ENCODE data around the gene ONECUT3. TPM values are rescaled to one million over a fixed set of nuclear protein-coding genes. Genes with fewer than 3 reads are reported as not detected.

Gene ONECUT3
- total RNA-seq, 1 experiment from 2014 or later: 0.02 TPM

DNA sequence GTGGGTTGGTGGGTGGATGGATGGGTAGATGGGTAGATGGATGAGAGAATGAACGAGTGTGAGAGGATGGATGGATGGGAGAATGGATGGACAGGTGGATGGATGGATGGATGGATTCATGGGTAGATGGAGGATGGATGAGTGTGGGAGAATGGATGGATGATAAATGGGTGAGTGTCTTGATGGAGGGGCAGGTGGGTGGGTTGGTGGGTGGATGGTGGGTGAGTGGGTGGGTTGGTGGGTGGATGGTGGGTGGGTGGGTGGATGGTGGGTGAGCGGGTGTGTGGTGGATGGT, 35.4 kb upstream of the ONECUT3 start:
- Mint-ChIP-seq H3K27ac (ENCODE audit: low read depth, unreplicated experiment) (no peak overlapping the region), H3K4me3 (ENCODE audit: unreplicated experiment) (no peak overlapping the region), H3K4me1 (ENCODE audit: insufficient read depth, unreplicated experiment) (no peaks in the 10 kb centered on the region), H3K36me3 (ENCODE audit: insufficient read depth, unreplicated experiment) (no peaks in the 10 kb centered on the region), H3K9me3 (ENCODE audit: unreplicated experiment) (peaks cover 16% of the 10 kb centered on the region), H3K27me3 (ENCODE audit: insufficient read depth, unreplicated experiment) (peaks cover 23% of the 10 kb centered on the region)
- no TSS peak for BruUV-seq (replicated peaks)
- DNase-seq (ENCODE audit: unreplicated experiment): no peak
- ChIA-PET POLR2A (no interaction called here), CTCF (no interaction called here)
- intact Hi-C loops (cut with micrococcal nuclease): no loop called here
- TF ChIP-seq, protein P1, sequence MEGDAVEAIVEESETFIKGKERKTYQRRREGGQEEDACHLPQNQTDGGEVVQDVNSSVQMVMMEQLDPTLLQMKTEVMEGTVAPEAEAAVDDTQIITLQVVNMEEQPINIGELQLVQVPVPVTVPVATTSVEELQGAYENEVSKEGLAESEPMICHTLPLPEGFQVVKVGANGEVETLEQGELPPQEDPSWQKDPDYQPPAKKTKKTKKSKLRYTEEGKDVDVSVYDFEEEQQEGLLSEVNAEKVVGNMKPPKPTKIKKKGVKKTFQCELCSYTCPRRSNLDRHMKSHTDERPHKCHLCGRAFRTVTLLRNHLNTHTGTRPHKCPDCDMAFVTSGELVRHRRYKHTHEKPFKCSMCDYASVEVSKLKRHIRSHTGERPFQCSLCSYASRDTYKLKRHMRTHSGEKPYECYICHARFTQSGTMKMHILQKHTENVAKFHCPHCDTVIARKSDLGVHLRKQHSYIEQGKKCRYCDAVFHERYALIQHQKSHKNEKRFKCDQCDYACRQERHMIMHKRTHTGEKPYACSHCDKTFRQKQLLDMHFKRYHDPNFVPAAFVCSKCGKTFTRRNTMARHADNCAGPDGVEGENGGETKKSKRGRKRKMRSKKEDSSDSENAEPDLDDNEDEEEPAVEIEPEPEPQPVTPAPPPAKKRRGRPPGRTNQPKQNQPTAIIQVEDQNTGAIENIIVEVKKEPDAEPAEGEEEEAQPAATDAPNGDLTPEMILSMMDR (IDR thresholded peaks at IDR 0.05; ENCODE audit: unreplicated experiment): no peak

DNA sequence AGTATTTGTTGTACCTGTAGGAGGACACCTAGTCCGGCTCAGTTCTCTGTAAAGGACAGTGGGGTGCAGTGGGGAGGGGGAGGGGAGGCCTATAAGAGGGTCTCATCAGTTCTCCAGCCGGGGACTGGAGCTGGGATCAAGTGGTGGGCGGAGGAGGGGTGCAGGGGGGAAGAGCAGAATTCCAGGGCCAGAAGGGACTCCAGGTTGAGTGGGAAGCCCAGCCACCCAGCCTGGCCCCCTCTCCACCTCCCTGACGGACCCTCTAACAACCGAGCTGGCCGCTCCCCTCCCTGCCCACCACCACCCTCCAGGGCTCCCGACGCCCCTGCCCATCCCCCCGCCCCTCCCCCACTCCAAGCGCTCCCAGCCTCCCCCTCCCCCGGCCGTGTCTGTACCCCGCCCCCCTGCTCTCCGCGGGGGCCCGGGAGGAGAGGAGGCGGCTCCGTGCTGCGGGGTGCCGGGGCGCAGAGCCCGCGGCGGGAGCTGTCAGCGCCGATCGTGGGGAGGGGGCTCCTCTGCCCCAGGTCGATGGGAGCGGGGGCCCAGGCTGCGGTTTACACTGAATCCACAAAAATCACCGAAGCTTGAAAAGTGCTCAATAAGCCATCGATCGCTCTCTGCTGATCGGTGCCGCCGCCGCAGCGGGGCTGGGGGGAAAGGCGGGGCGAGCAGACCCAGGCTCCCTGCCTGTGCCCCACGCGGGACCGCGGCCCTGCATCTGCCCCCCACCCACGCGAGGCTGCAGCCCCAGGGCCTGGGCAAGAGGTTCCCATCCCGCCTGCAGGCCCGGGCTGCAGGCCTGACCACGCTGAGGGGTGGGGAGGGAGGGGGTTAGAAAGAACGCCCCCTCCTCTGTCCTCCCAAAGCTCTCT, 34.6 kb upstream of the ONECUT3 start:
- CTCF ChIA-PET: no interaction called here
- Mint-ChIP-seq H3K27ac (ENCODE audit: low read depth, unreplicated experiment) (no peak overlapping the region), H3K4me1 (ENCODE audit: insufficient read depth, unreplicated experiment) (no peaks in the 10 kb centered on the region), H3K4me3 (ENCODE audit: unreplicated experiment) (no peak overlapping the region), H3K27me3 (ENCODE audit: insufficient read depth, unreplicated experiment) (peaks cover 23% of the 10 kb centered on the region), H3K36me3 (ENCODE audit: insufficient read depth, unreplicated experiment) (no peaks in the 10 kb centered on the region), H3K9me3 (ENCODE audit: unreplicated experiment) (peaks cover 16% of the 10 kb centered on the region)
- POLR2A ChIA-PET: no interaction called here
- DNase-seq (ENCODE audit: unreplicated experiment): no peak
- BruUV-seq (replicated peaks): no TSS peak
- TF ChIP-seq, protein P1 (IDR thresholded peaks at IDR 0.05; ENCODE audit: unreplicated experiment): no peak
- intact Hi-C loops (cut with micrococcal nuclease): no loop called here

DNA sequence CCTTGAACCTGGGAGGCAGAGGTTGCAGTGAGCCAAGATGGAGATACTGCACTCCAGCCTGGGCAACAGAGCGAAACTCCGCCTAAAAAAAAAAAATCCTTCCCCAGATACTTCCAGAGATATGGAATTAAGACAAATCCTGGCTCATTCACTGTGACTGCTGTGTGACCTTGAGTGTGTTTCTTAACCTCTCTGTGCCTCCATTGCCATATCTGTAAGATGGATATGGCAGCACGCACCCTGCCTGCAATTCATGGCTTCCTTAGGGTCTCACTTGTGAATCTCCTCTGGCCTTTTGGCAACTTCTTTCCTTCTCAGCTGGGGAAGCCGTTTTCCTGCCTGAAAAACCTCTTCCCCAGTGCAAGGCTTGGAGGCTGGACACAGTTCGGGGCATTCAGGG, 33.8 kb upstream of the ONECUT3 start:
- peaks cover 16% of the 10 kb centered on the region for H3K9me3 Mint-ChIP-seq (ENCODE audit: unreplicated experiment)
- H3K4me1 Mint-ChIP-seq (ENCODE audit: insufficient read depth, unreplicated experiment): no peaks in the 10 kb centered on the region
- no TSS peak for BruUV-seq (replicated peaks)
- TF ChIP-seq, protein P1 (IDR thresholded peaks at IDR 0.05; ENCODE audit: unreplicated experiment): no peak
- DNase-seq (ENCODE audit: unreplicated experiment): no peak
- no peak overlapping the region for H3K27ac Mint-ChIP-seq (ENCODE audit: low read depth, unreplicated experiment)
- H3K36me3 Mint-ChIP-seq (ENCODE audit: insufficient read depth, unreplicated experiment): no peaks in the 10 kb centered on the region
- H3K27me3 Mint-ChIP-seq (ENCODE audit: insufficient read depth, unreplicated experiment): peaks cover 23% of the 10 kb centered on the region
- intact Hi-C loops (cut with micrococcal nuclease): no loop called here
- H3K4me3 Mint-ChIP-seq (ENCODE audit: unreplicated experiment): no peak overlapping the region
- CTCF ChIA-PET: no interaction called here
- POLR2A ChIA-PET: no interaction called here

DNA sequence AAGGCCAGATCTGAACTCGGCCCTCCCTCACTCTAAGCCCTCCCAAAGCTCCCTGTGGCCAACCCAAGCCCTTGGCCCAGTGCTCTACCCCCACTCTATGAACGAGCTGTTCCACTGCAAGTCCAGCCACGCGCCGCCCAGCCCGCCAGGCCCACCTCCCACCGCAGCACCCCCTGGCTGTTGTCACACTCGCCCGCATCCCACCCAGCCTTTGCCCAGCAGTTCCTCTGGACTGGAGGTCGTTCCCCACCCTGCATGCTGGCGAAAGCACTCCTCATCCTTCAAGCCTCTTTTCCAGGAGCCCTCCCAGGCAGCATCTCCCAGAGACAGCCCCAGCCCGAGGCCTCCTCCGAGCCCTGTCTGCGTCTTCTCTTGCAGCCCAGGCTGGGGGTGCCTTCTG, 33.1 kb upstream of the ONECUT3 start:
- Mint-ChIP-seq H3K27ac (ENCODE audit: low read depth, unreplicated experiment) (no peak overlapping the region), H3K27me3 (ENCODE audit: insufficient read depth, unreplicated experiment) (peaks cover 23% of the 10 kb centered on the region), H3K36me3 (ENCODE audit: insufficient read depth, unreplicated experiment) (no peaks in the 10 kb centered on the region), H3K4me3 (ENCODE audit: unreplicated experiment) (no peak overlapping the region), H3K4me1 (ENCODE audit: insufficient read depth, unreplicated experiment) (no peaks in the 10 kb centered on the region), H3K9me3 (ENCODE audit: unreplicated experiment) (peaks cover 16% of the 10 kb centered on the region)
- intact Hi-C loops (cut with micrococcal nuclease): no loop called here
- BruUV-seq (replicated peaks): no TSS peak
- ChIA-PET POLR2A (no interaction called here), CTCF (no interaction called here)
- TF ChIP-seq, protein P1 (IDR thresholded peaks at IDR 0.05; ENCODE audit: unreplicated experiment): no peak
- DNase-seq (ENCODE audit: unreplicated experiment): no peak

All from MCF 10A (cell line).